ENCODE measurements around the gene CHST3.

Gene CHST3

GRCh38 chr10:72056113-72056512 is 91.9 kb downstream of the CHST3 start:
- DNase-seq (ENCODE audit: low read depth, low spot score), result no peak

- DNase-seq (ENCODE audit: low read depth, low spot score), result no peak
These were observed 92.9 kb downstream of the CHST3 start for GRCh38 chr10:72056932-72057751.

- no peak for DNase-seq (ENCODE audit: low read depth, low spot score)
These were observed 94.2 kb downstream of the CHST3 start for GRCh38 chr10:72058347-72058898.

GRCh38 chr10:72058989-72059842 is 95.0 kb downstream of the CHST3 start:
- no peak for DNase-seq (ENCODE audit: low read depth, low spot score)

- DNase-seq (ENCODE audit: low read depth, low spot score), result no peak
These were observed 95.9 kb downstream of the CHST3 start for GRCh38 chr10:72059843-72060822.

- no peak for DNase-seq (ENCODE audit: low read depth, low spot score)
These were observed 97.3 kb downstream of the CHST3 start for GRCh38 chr10:72061491-72061890.

- no peak for DNase-seq (ENCODE audit: low read depth, low spot score)
These were observed 97.7 kb downstream of the CHST3 start for GRCh38 chr10:72061930-72062329.

- no peak for DNase-seq (ENCODE audit: low read depth, low spot score)
These were observed 98.2 kb downstream of the CHST3 start for GRCh38 chr10:72062382-72062781.

Measured in smooth muscle cell of the brain vasculature (primary cell).